Measurements from ENCODE around the gene PRX. TPM values are rescaled to one million over a fixed set of nuclear protein-coding genes. Genes with fewer than 3 reads are reported as not detected.
A peak's percentile ranks its signal among the peaks of the same experiment; 100 is the strongest.
"Not testable (repeated sequence)": the region's sequence is repeated elsewhere in the genome, so short reads cannot be mapped to it uniquely, and the experiment has no call there.

PRX gene
- polyA plus RNA-seq, 3 donors from 2014 or later: 0.62 to 13.0 (median 1.2) TPM

- Mint-ChIP-seq H3K27ac (peak overlapping the region in 5 of 6 donors; percentile 55 to 97 (median 89)), H3K36me3 (no peaks in the 10 kb centered on the region), H3K4me3 (peak overlapping the region; percentile 56 to 85 (median 68)), H3K27me3 (ENCODE audit: low read depth in 3 of 3) (peaks cover 0 to 10% (median 9%) of the 10 kb centered on the region in 3 donors), H3K4me1 (peaks cover 64 to 68% of the 10 kb centered on the region in 2 donors), H3K9me3 (no peaks in the 10 kb centered on the region)
- peak in 2 of 3 donors; percentile 29 to 72 for DNase-seq
Observed at GRCh38 chr19:40416918-40417642, 3.9 kb upstream of the PRX start.

GRCh38 chr19:40415768-40416167 lies 2.6 kb upstream of the PRX start:
- peak overlapping the region in 4 of 6 donors; percentile 6 to 87 (median 72) for H3K27ac Mint-ChIP-seq
- H3K4me3 Mint-ChIP-seq: peak overlapping the region in 2 of 5 donors; percentile 37 to 49
- H3K4me1 Mint-ChIP-seq: peaks cover 60 to 63% of the 10 kb centered on the region in 2 donors
- no peaks in the 10 kb centered on the region for H3K36me3 Mint-ChIP-seq
- no peaks in the 10 kb centered on the region for H3K9me3 Mint-ChIP-seq
- H3K27me3 Mint-ChIP-seq (ENCODE audit: low read depth in 3 of 3): peaks cover 2 to 9% (median 2%) of the 10 kb centered on the region in 3 donors
- DNase-seq: no peak

GRCh38 chr19:40414542-40415535 lies 1.7 kb upstream of the PRX start:
- Mint-ChIP-seq H3K9me3 (no peaks in the 10 kb centered on the region), H3K36me3 (no peaks in the 10 kb centered on the region), H3K27me3 (ENCODE audit: low read depth in 3 of 3) (peaks cover 2 to 6% (median 2%) of the 10 kb centered on the region in 3 donors), H3K4me3 (peak overlapping the region in 4 of 5 donors; percentile 27 to 90 (median 66)), H3K27ac (peak overlapping the region in 2 of 6 donors; percentile 84 to 94), H3K4me1 (peaks cover 54 to 60% of the 10 kb centered on the region in 2 donors)
- no peak for DNase-seq

- Mint-ChIP-seq H3K36me3 (no peaks in the 10 kb centered on the region), H3K27ac (peak overlapping the region in 2 of 6 donors; percentile 84 to 94), H3K4me1 (peaks cover 38 to 53% of the 10 kb centered on the region in 2 donors), H3K4me3 (peak overlapping the region in 3 of 5 donors; percentile 14 to 90 (median 87)), H3K9me3 (no peaks in the 10 kb centered on the region), H3K27me3 (ENCODE audit: low read depth in 3 of 3) (peaks cover 0 to 6% (median 2%) of the 10 kb centered on the region in 3 donors)
- no peak for DNase-seq
Observed at GRCh38 chr19:40412866-40413265, 312 bp downstream of the PRX start.

GRCh38 chr19:40411958-40412499 lies 1.1 kb downstream of the PRX start:
- no peaks in the 10 kb centered on the region for H3K36me3 Mint-ChIP-seq
- peaks cover 34 to 50% of the 10 kb centered on the region in 2 donors for H3K4me1 Mint-ChIP-seq
- DNase-seq: no peak
- H3K4me3 Mint-ChIP-seq: peak overlapping the region in 2 of 5 donors; percentile 51 to 90
- peak overlapping the region in 2 of 6 donors; percentile 72 to 85 for H3K27ac Mint-ChIP-seq
- H3K9me3 Mint-ChIP-seq: no peaks in the 10 kb centered on the region
- H3K27me3 Mint-ChIP-seq (ENCODE audit: low read depth in 3 of 3): peaks cover 0 to 4% (median 2%) of the 10 kb centered on the region in 3 donors

- Mint-ChIP-seq H3K27ac (peak overlapping the region in 3 of 6 donors; percentile 64 to 89 (median 85)), H3K4me1 (peaks cover 30 to 46% of the 10 kb centered on the region in 2 donors), H3K9me3 (no peaks in the 10 kb centered on the region), H3K36me3 (no peaks in the 10 kb centered on the region), H3K27me3 (ENCODE audit: low read depth in 3 of 3) (peaks cover 0 to 3% (median 2%) of the 10 kb centered on the region in 3 donors), H3K4me3 (peak overlapping the region in 2 of 5 donors; percentile 77 to 90)
- no peak for DNase-seq
Observed at GRCh38 chr19:40411125-40411842, 1.9 kb downstream of the PRX start.

- DNase-seq: no peak
- peaks cover 23 to 37% of the 10 kb centered on the region in 2 donors for H3K4me1 Mint-ChIP-seq
- H3K27ac Mint-ChIP-seq: no peak overlapping the region
- no peaks in the 10 kb centered on the region for H3K36me3 Mint-ChIP-seq
- H3K4me3 Mint-ChIP-seq: no peak overlapping the region
- no peaks in the 10 kb centered on the region for H3K9me3 Mint-ChIP-seq
- peaks cover 0 to 2% (median 1%) of the 10 kb centered on the region in 3 donors for H3K27me3 Mint-ChIP-seq (ENCODE audit: low read depth in 3 of 3)
Observed at GRCh38 chr19:40410030-40410389, 3.2 kb downstream of the PRX start.

- H3K4me3 Mint-ChIP-seq: peak overlapping the region in 3 of 5 donors; percentile 71 to 85 (median 84)
- DNase-seq; H3K9me3 Mint-ChIP-seq; H3K36me3 Mint-ChIP-seq; H3K27me3 Mint-ChIP-seq (ENCODE audit: low read depth in 3 of 3): not testable (repeated sequence)
- peaks cover 24 to 35% of the 10 kb centered on the region in 2 donors for H3K4me1 Mint-ChIP-seq
- H3K27ac Mint-ChIP-seq: peak overlapping the region in 1 of 6 donors; percentile 84
Observed at GRCh38 chr19:40408598-40408925, 4.6 kb downstream of the PRX start.

GRCh38 chr19:40407714-40408597 lies 5.2 kb downstream of the PRX start:
- no peak for DNase-seq
- H3K27me3 Mint-ChIP-seq (ENCODE audit: low read depth in 3 of 3): peaks cover 0 to 2% (median 1%) of the 10 kb centered on the region in 3 donors
- peak overlapping the region in 5 of 6 donors; percentile 36 to 84 (median 83) for H3K27ac Mint-ChIP-seq
- peaks cover 24 to 35% of the 10 kb centered on the region in 2 donors for H3K4me1 Mint-ChIP-seq
- H3K4me3 Mint-ChIP-seq: peak overlapping the region in 4 of 5 donors; percentile 23 to 85 (median 78)
- H3K9me3 Mint-ChIP-seq: no peaks in the 10 kb centered on the region
- no peaks in the 10 kb centered on the region for H3K36me3 Mint-ChIP-seq

- H3K9me3 Mint-ChIP-seq: no peaks in the 10 kb centered on the region
- DNase-seq: peak; percentile 80 to 83 (median 83)
- peaks cover 1 to 2% (median 2%) of the 10 kb centered on the region in 3 donors for H3K27me3 Mint-ChIP-seq (ENCODE audit: low read depth in 3 of 3)
- H3K4me1 Mint-ChIP-seq: peaks cover 35 to 36% of the 10 kb centered on the region in 2 donors
- H3K27ac Mint-ChIP-seq: peak overlapping the region; percentile 81 to 95 (median 91)
- H3K4me3 Mint-ChIP-seq: peak overlapping the region; percentile 89 to 99 (median 92)
- H3K36me3 Mint-ChIP-seq: peaks cover 0 to 13% (median 4%) of the 10 kb centered on the region in 3 donors
Observed at GRCh38 chr19:40403262-40403984, 9.8 kb downstream of the PRX start.

GRCh38 chr19:40400559-40400958 lies 12.6 kb downstream of the PRX start:
- H3K27ac Mint-ChIP-seq: no peak overlapping the region
- peaks cover 0 to 13% (median 4%) of the 10 kb centered on the region in 3 donors for H3K36me3 Mint-ChIP-seq
- no peak overlapping the region for H3K4me3 Mint-ChIP-seq
- no peaks in the 10 kb centered on the region for H3K9me3 Mint-ChIP-seq
- no peak for DNase-seq
- peaks cover 23 to 28% of the 10 kb centered on the region in 2 donors for H3K4me1 Mint-ChIP-seq
- H3K27me3 Mint-ChIP-seq (ENCODE audit: low read depth in 3 of 3): peaks cover 1 to 2% (median 2%) of the 10 kb centered on the region in 3 donors

All from immature natural killer cell (primary cell).